HG03103 (cell line): ENCODE data around the gene LGALS9.
"Not testable (repeated sequence)": the region's sequence is repeated elsewhere in the genome, so short reads cannot be mapped to it uniquely, and the experiment has no call there.

ENCODE experiments used
- ATAC-seq: cut with Tn5 transposase; IDR thresholded peaks from one replicate; pipeline ENCODE4 v1.9.1; 2021; ENCODE audit warnings: low read depth; ENCODE audit not compliant: unreplicated experiment

Gene LGALS9

DNA sequence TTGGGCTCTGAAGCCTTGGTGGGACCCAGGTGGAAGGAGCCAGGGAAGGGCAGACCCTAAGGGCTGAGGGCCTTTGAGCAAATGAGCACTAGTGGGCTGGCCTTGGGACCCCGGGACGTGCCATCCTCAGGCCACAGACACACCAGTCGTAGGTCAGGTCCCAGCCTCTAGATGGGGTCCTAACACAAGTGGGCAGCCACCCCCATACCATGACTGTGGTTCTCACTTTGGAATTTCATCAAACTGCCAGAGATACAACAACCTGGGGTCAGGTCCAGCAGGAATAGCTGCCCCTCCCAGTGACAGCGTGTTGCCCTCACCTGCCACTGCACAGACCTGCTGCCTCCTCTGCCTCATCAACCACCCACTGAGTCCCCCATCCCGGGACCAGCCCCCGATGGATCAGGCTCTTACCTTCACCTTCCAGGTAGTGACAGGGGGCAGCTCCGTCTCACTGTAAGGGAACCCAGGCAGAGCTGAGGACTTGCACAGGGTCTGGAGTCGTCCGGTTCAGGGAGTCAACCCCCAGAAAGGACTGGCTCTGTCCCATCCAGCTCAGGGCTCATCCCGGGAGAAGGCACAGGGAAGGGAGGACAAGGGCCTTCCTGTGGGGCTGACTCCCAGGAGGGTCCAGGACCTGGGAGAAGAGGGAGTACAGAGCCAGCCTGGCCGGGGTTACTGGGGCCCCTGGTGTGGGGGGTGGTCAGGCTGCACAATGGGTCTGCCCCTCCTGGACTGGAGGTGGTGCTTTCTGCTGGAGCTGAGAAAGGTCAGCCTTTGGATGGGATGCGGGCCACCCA, 40.0 kb downstream of the LGALS9 start:
- ATAC-seq, result no peak

DNA sequence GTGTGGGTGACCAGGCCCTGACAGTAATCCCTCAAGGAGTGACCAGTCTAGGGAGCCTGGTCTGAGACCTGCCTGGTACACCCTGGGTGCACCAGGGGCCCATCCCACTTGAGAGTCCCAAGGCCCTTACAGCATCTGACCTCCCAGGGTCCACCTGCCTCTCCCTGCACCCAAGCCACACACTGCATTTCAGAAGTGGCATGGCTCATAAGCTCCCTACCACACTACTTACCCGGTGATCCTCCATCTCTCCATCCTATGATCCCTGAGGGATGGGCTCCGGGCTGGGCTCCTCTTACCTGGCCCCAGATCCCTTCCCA, 40.6 kb downstream of the LGALS9 start:
- ATAC-seq, result no peak

DNA sequence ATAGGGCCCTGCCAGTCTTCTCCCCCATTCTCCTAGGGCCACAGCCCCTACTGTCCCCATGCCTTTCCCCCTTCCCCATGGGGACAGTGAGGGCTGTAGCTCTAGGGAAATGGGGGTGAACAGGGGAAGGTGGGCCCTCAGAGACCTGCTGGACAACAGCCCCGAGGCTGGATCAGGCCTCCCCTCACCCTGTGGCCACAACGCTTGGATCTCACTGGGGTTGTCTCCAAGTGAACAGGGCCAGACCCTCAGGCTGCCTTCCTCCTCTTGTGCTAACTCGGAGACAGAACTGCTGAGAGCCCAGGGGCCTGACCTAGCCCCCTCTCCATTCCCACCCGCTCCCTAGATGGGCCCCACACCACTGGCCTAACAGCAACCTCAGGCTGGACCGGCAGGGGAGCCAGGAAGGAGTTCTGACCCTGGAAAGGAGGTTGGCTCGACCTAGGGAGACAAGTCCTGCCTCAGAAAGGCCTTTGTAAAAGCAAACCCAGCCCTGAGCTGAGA, 41.0 kb downstream of the LGALS9 start:
- not testable (repeated sequence) for ATAC-seq

DNA sequence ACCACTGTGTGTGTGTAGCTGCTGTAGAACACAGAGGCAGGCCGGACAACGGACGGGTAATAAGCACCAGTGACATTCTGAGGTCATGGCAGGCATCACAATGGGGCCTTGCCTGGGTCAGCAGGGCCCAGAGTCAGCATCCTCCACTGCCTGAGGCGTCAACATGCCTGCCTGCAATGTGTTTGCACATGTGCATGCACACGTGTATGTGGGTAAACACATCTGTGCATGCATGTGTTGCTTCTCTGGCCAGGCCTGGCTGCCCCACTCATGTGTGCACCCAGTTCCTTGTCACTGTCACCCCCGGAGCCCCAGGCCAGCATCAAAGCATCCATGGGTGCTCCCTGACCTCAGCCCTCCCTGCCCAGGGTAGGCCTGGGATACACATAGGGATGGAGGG, 43.3 kb downstream of the LGALS9 start:
- no peak for ATAC-seq

DNA sequence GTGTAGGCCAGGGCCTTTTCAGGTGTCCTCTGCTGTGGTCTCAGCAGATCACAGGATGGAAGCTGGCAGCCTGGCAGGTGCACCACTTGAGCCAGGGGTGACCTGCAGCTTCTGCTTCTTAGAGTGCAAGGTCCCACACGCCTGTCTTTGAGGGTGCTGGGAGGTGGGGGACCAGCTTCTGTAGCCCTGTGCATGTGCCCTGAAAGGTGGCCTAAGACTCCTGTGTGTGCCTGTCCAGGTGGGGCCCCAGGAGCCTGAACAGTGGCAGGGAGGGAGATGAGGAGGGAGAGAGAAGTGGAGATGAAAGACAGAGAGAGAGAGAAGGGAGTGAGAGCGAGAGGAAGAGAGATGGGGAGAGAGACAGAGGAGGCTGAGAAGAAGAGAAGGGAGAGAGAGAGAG, 46.2 kb downstream of the LGALS9 start:
- no peak for ATAC-seq

DNA sequence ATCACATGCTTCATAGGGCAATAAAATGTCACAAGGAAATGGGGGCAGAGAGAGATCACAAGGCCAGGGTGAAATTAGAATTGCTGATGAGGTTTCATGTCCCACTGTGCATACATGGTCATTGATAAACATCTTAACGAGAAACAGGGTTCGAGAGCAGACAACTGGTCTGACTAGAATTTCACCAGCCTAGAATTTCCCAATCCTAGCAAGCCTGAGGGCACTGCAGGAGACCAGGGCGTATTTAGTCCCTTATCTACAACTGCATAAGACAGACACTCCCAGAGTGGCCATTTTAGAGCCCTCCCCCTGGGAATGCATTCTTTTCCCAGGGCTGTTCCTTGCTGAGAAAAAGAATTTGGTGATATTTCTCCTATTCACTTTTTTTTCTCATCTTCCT, 55.3 kb downstream of the LGALS9 start:
- not testable (repeated sequence) for ATAC-seq

DNA sequence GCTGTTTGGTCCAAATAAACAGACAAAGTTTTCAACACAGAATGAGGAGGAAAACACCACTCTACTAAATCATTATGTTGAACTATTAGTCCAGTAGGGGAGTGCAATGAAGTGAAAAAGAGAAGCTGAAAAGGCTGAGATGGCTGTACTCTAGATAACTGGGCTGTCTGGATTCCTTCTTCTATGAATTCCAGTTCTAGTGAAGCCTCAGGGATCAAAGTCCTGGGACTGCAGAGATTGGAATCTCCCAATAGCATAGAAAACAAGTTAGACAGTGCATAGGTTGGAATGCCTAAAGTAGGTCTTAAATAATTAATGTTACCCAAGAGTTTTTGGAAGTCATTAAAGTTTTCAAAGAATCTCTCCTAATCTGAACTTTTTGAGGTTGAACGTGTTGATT, 59.9 kb downstream of the LGALS9 start:
- no peak for ATAC-seq

DNA sequence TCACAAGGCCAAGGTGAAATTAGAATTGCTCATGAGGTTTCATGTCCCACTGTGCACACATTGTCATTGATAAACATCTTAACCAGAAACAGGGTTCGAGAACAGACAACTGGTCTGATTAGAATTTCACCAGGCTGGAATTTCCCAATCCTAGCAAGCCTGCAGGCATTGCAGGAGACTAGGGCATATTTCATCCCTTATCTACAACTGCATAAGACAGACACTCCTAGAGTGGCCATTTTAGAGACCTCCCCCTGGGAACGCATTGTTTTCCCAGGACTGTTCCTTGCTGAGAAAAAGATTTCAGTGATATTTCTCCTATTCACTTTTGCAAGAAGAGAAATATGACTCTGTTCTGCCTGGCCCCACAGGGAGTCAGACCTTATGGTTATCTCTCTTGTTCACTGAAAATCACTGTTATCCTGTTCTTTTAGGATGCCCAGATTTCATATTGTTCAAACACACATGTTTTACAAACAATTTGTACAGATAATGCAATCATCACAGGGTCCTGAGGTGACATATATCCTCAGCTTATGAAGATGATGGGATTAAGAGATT, 64.3 kb downstream of the LGALS9 start:
- ATAC-seq, result not testable (repeated sequence)
